GM18511 (cell line): ENCODE measurements around the gene CSRNP2.
"Not testable (repeated sequence)": the region's sequence is repeated elsewhere in the genome, so short reads cannot be mapped to it uniquely, and the experiment has no call there.

Experiments
- ATAC-seq: cut with Tn5 transposase; IDR thresholded peaks from one replicate; pipeline ENCODE4 v1.9.1; 2021; ENCODE audit warnings: mild to moderate bottlenecking, moderate library complexity; ENCODE audit not compliant: unreplicated experiment

Gene CSRNP2

DNA sequence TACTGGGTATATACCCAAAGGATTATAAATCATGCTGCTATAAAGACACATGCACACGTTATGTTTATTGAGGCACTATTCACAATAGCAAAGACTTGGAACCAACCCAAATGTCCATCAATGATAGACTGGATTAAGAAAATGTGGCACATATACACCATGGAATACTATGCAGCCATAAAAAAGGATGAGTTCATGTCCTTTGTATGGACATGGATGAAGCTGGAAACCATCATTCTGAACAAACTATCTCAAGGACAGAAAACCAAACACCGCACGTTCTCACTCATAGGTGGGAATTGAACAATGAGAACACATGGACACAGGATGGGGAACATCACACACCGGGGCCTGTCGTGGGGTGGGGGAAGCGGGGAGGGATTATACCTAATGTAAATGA, 4.5 kb downstream of the CSRNP2 start:
- ATAC-seq: not testable (repeated sequence)

DNA sequence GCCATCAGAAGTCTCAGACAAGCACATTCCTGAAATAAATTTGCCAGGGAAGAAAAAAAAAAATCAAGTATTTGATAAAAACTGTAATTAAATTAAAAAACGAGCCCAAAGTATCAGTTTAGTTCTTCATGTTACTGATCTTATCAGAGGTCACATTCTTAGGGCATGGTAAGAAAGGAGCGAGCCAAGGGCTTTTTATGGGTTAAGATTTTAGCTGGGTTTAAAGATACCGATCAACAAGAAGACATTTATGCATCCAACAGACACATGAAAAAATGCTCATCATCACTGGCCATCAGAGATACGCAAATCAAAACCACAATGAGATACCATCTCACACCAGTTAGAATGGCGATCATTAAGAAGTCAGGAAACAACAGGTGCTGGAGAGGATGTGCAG, 5.0 kb downstream of the CSRNP2 start:
- not testable (repeated sequence) for ATAC-seq

DNA sequence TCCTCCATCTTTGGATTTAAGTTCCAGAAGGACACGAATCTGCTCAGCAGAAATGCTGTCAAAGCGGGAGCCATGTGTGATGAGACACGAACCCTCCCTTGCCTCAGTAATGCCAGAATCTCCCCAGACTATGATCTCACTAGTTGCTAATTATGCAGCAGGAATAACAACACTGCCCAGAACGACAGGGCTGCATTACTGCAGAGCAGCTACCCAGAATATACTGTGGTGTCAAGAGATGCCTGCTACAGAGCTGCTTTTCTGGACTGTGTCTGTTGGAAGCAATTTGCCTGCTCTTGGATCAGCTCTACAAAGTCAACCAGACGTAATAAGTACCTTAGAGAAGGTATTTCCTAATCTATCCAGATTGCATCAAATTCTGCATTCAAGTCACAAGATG, 5.5 kb downstream of the CSRNP2 start:
- ATAC-seq: no peak

DNA sequence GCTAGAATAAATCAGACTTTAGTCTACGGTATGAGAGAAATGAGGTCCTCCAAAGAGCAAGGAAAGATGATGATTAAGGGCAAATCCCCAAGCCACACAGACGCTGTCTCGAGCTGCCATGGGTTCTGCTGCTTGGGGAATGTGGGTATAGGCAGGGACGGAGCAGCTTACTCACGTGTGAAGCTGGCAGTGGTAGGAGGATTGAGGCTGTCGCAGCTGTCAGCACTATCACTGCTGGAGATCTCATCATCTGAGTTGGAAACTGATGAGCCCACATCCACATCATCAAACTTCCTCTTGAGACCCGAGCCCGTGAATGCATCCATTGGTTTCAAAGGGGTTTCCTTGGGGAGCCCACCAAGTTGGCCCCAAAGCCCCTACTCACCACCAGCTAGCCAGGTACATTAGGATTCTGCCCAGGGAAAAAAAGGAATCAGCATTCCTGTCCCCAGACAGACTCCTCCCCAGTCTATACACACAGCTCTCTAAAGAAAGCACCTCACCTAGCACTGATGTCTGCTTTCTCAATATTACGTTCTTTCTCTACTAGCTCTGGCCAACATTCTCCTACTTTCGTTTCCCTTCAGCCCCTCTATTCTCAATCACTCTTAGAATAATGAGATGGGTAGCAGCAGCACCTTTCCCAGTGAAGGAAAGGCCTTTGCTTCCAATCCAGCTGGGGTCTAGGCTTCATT, 7.0 kb downstream of the CSRNP2 start:
- no peak for ATAC-seq

DNA sequence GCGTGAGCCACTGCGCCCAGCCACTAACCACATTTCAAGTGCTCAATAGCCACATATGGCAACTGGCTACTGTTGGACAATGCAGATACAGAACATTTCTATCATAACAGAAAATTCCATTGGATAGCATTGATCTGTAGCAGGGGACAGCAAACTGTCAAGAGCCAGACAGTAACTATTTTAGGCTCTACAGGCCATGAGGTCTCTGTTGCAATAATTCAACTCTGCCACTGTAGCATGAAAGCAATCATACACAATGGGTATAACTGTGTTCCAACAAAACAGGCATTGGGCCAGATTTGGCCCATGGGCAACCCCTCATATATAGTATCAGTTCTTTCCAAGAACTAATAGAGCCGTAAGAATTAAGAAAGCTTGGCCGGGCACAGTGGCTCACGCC, 8.0 kb downstream of the CSRNP2 start:
- no peak for ATAC-seq

DNA sequence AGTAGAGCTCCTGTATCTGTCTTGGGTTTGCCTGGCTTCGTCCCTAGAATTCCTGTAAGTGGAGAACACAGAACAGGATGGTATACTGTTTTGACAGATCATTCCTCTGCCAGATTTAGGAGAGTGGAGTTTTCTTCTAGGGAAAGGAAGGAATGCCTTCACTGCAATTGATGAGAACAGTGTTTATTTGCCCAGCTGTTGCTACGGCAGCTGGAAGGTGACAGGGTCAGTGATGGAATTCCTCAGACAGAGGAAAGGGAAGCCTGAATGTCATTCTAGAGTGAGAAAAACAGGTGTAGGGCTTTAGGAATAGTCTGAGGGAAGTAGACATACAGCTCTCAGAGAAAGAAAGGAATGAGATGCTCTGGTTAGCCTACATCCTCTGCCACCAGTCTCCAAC, 11.7 kb downstream of the CSRNP2 start:
- ATAC-seq: no peak

DNA sequence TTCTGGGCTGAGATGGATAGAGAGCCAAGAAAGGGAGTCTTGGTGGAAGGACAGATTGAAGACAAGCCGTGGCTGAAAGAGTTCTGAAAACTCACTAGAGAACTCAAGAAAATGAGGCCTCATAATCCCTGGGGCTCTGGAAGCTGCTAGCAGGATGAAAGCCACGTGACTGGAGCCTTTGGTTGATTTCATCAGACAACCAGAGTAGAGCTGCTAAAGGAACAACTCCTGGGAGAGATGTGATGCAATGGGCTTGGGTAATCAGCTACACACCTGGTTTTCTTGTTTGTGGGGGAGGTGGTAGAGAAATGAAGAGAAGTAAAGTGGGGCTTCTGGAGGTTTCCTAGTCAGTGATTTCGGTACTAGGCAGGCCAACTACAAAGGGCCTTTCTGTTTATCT, 13.4 kb downstream of the CSRNP2 start:
- ATAC-seq: no peak

DNA sequence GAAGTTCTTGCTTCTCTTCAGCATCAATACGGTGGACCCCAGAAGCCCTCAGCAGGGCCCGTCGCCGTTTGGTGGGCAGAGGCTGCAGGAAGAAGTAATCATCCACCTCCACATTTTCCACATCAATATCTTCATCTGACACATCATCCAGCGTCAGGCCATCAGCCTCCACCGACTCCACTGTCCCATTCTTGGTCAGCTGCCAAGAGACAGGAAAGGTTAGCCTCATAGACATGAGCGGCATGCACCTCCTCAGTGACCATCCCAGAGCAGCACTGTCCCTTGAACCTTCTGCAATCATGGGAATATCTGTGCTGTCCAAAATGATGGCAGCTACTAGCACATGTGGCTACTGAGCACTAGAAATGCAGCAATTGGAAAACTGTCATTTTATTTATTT, 15.6 kb downstream of the CSRNP2 start:
- ATAC-seq: no peak

DNA sequence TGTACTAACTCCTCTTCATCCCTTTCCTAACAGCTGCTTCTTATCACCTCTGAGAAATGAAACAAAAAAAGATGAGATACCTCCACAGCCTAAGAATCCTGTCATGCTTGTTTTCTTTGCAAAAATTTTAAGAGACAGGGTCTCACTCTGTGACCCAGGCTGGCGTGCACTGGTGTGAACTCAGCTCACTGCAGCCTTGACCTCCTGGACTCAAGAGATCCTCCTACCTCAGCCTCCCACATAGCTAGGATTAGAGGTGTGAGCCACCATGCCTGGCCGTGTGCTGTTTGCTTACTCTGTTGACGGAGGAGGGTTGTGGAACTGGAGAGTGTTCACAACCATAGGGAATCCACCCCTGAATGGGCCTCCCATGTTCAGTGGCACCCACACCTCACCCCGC, 16.2 kb downstream of the CSRNP2 start:
- ATAC-seq: no peak

DNA sequence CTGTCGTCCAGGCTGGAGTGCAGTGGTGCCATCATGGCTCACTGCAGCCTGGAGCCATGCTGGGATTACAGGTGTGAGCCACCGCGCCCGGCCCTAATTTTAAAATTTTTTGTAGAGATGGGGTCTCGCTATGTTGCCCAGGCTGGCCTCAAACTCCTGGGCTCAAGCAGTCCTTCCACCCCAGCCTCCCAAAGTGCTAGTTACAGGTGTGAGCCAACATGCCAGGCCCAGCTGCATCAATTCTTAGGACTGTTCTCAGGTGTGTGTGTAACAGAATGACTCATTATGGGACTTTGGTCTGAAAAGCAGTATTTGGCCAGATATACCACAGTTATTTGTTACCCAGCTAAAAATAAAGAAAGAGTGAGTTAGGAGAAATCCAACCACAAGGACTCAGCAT, 17.9 kb downstream of the CSRNP2 start:
- no peak for ATAC-seq

DNA sequence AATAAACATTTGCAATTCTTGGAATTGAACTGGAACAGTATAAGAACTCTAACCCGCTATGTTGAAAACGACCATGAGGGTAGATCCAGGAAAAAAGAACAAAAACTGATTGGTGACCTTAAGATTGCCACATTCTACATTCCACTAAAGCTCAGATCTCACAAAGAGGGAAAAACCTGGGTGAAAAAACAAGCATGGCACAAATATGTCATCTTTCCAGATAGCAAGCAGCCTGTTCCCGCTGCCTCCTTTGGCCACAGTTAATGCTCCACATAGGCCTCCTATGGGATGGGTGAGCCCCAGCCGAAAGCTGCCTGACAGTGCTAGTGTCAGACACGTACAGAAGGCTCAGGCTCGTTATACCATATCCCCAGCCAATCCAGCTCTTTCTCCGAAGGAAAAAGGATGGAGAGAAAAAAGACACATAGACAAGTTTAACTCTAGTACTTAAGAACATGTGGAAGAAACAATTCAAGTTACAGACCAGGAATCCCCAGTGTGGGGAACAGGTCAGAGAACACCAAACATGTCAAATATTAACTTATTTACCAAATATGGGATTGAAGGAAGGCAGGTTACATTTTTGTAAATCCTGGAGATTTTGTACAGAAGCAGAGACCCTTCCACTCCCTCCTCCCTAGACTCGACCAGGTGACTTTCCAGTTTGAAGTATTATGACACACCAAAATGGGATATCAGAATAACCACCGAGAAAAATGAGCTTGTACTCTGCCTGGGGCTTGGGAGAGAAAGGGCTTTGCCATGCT, 20.6 kb downstream of the CSRNP2 start:
- no peak for ATAC-seq

DNA sequence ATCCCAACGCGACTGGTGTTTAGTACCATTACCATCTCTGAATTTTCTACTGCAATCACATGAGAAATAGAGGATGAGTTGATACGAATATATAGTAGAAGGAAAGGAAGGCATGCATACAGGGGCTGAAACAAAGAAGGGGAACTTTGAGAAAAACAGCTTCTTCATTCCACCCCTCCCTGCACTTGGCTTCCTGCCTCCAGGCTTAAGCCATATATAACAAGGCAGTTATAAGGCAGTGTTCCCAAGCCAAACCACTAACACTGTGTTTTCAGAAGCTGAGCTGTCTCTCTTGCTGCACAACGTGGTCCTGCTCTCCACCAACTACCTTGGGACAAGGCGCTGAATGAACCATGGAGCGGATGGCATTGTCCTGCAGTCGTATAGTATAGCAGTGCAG, 24.3 kb downstream of the CSRNP2 start:
- ATAC-seq: no peak

DNA sequence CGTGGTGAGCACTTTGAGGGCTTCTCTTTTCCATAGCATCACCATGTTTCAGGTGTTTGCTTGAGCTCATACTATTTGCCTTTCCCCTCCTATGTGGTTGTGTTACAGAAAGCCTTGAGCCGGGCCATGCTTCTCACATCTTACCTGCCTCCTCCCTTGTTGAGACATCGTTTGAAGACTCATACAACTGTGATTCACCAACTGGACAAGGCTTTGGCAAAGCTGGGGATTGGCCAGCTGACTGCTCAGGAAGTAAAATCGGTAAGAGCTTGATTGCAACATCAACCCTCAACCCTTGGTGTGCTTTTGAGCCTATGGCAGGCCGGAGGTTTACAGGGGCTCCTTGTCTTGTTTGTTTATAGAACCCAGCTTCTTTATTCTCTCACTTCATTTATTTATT, 27.2 kb downstream of the CSRNP2 start:
- ATAC-seq: no peak

DNA sequence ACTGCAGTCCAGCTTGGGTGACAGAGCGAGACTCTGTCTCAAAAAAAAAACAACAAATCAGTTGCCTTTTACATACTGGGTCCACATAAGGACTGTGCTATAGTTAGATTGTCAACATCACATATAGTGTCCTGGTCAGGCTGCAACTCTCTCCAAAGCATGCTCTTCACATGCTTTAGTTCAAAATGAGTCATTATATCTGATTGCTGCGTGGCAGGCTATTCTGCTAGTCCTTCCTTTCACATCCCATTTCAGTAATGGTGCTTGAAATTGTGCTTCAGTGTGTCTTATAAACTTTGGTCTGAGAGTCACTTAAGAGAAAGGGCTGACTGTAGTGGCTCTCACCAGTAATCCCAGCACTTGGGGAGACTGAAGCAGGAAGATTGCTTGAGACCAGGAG, 28.3 kb downstream of the CSRNP2 start:
- no peak for ATAC-seq

DNA sequence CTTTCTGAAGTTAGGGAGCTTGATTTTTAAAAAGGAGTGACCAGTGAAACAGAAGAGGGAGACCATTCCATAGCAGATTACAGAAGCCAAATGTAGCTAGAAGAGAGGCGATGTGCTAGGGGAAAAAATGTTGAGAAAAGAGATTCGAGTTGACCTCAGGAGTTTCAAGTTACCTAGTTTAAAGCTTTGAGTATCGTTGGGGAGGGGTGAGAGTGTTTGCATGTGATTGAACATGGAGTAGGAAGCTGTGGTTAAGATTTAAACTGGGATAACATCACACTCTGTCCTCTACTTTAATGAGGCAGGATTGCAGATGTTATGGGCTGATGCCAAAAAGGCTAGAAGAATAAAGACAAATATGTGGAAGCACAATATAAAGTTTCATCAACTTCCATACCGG, 31.6 kb downstream of the CSRNP2 start:
- no peak for ATAC-seq

DNA sequence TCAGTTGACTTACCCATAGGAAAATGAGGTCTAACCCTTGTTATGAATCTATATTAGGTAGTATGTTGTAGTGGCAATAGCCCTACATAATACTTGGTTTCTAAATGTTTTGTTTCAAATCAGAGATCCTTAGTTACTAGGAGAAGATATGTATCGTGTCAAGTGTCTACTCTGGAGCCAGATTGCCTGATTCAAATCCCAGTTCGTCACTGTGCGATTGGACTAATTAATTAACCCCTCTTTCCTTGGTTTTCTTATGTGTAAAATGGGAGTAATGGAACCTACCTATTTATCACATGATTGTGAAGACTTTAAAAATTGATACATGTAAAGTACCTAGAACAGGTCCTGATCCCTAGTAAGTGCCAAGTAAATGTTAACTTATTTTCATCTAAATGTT, 33.9 kb downstream of the CSRNP2 start:
- no peak for ATAC-seq

DNA sequence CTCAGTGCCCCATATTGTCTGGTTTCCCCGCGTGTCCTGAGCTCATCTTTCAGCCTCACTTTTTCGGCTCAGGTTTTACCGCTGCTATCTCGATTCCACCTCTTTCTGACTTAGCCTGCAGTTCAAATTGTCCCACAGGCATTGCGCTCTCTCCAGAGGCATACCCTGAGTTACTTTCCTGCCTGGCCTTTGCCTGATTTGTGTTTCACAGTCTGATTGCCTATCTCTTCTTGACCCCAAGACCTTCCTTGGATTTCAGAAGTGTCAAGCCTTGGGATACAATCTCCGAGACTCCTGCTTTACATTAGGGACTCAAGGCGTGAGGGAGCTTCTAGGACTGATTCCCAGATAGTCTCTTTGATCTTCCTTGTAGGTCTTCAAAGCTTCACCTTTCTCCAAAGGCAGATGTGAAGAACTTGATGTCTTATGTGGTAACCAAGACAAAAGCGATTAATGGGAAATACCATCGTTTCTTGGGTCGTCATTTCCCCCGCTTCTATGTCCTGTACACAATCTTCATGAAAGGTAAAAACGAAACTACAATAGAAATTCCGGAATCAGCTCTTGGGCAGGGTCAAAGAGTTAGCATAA, 34.6 kb downstream of the CSRNP2 start:
- ATAC-seq: no peak

DNA sequence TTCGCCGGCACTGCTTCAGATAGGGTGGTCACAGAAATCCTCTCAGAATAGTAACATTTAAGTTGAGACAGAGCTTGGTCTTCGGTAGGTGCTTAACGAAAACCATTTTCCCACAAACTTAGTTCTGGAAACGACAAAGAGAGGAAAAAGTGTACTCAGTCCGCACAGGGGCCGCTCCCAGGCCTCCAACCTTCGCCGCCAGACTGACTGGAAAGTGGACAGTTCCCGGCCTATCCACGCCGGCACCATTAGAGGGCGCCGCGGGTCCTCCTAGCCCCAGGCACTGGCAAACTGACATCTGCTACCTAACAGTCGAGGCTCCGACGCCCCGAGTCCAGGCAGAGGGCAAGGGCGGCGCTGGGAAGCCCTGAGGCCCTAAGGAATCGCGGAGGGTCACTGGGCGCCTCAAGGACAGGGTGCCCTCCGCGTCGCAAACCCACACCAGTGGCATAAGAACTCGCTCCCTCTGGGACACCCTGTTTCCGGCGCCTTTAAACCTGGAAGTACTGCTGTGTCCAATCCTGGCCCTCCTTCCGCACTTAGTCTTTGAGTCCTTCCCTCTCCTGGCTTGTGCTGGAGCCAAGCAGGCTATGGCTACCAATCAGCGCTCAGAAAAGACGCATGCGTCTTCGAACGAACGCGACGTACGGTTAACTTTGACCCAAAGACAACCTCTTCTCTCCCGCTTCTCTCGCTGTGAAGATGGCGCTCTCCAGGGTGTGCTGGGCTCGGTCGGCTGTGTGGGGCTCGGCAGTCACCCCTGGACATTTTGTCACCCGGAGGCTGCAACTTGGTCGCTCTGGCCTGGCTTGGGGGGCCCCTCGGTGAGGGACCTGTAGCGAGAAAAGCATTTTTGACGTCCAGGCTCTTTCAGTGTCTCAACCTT, 35.5 kb downstream of the CSRNP2 start, which contains the start of gene LETMD1:
Gene LETMD1, plus strand, starts transcription at position 673 of the 886 bp plus-strand sequence. Its CDS starts 30 bp downstream, at position 703.
- ATAC-seq: peak; percentile 98

DNA sequence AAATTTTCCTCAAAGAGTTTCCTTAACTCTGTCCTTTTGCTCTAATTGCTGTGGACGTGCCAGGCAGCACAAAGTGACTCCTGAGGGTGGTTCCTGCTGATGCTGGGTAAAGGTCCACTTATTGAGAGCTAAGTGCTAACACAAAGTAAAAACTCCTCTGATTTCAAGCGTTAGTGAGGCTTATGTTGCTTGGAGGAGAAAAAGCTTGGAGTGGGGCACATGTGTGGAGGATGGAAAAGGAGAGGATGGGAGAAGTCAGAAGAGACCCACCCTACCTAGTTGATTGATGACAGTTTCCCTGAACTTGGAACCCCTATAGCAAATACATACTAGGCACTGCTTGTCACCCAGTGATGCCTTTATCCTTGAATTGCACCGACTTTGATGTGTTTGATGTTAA, 47.1 kb downstream of the CSRNP2 start:
- no peak for ATAC-seq

DNA sequence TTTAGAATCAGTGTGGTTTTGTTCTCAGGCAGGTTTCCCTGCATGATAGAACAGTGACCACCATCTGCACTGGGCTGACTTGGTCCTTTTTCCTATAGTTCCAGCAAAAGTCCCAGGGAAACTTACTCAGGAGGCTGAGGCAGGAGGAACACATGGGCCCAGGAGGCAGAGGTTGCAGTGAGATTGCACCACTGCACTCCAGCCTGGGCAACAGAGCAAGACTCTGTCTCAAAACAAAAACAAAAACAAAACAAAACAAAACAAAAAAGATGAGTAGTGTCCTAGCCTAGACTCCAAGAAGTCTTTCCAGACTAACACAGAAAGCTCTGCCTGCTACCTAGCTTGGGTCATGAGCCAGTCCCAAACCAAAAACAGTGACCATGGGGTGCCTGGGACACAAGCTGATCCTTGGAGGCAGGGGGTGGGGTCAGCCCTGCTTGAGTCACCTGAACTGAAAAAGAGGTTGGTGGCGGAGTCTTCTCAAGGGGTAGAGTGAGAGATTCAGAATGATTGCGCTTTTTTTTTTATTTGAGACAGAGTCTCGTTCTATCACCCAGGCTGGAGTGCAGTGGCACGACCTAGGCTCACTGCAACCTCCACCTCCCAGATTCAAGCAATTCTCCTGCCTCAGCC, 49.8 kb downstream of the CSRNP2 start:
- no peak for ATAC-seq

DNA sequence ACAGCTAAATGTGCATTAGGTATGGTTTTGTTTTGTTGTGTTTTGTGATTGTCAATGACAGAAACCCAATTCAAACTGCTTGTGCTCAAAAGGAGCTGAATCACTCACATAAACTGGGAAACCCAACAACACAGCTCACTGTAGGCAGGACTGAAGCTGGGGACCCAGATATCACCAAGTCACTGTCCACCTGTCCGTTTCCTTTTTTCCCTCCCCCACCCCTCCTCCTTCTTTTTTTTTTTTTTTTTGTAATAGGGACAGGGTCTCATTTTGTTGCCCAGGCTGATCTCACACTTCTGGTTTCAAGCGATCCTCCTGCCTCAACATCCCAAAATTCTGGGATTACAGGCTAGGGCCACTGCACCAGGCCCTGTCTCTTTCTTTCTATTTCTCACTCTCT, 50.3 kb downstream of the CSRNP2 start:
- ATAC-seq: no peak
